Esophagus muscularis mucosa (tissue), 3 donors: ENCODE measurements around the gene CXCR6.

Experiments used
- POLR2A ChIP-seq: fragments of 450-650 bp; IDR thresholded peaks from one replicate; pipeline ENCODE4 v1.6.1; 2017; ENCODE audit warnings: antibody characterized with exemption, moderate library complexity, mild to moderate bottlenecking, low read depth
- TF ChIP-seq, protein P1 (sequence below), 3 experiments: fragments of 200-600 bp in 2 of 3; fragments of 450-650 bp in 1 of 3; sonication (generic) in 2 of 3; IDR thresholded peaks; one replicate each; pipeline ENCODE4 v1.5.1; 2017 to 2019; ENCODE audit warnings: antibody characterized with exemption in 3 of 3, mild to moderate bottlenecking in 2 of 3, moderate library complexity in 1 of 3

DNA sequence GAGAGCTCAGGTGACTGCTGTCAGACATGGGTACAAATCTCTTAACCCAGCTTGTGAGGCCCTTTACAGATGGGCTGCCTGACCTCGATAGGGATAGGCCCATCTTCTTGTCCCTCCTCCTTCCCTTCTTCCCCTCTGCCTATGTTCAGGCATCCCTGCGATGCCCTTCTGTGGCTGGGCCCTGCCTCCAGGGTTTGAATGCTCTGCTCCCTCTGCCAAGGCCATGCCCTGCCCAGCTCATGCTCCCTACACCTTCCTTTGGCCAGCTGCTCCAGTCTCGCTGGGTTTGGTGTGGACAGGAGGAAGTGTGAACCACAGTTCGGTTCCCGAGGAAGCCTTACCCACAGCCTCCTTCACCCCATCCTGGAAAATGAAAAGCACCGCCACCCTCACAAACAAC is 48.1 kb downstream of the CXCR6 start:
- TF ChIP-seq POLR2A: no peak
- TF ChIP-seq, protein P1, sequence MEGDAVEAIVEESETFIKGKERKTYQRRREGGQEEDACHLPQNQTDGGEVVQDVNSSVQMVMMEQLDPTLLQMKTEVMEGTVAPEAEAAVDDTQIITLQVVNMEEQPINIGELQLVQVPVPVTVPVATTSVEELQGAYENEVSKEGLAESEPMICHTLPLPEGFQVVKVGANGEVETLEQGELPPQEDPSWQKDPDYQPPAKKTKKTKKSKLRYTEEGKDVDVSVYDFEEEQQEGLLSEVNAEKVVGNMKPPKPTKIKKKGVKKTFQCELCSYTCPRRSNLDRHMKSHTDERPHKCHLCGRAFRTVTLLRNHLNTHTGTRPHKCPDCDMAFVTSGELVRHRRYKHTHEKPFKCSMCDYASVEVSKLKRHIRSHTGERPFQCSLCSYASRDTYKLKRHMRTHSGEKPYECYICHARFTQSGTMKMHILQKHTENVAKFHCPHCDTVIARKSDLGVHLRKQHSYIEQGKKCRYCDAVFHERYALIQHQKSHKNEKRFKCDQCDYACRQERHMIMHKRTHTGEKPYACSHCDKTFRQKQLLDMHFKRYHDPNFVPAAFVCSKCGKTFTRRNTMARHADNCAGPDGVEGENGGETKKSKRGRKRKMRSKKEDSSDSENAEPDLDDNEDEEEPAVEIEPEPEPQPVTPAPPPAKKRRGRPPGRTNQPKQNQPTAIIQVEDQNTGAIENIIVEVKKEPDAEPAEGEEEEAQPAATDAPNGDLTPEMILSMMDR (IDR thresholded peaks at IDR 0.05): no peak
